Right ventricle myocardium inferior (tissue), 1 donor: ENCODE measurements around the gene TM2D3. TPM values are rescaled to one million over a fixed set of nuclear protein-coding genes. Genes with fewer than 3 reads are reported as not detected.

Source experiments
- ATAC-seq: fragments of 200-7000 bp; cut with Tn5 transposase; one replicate; pipeline ENCODE4 v1.9.1; 2020; ENCODE audit warnings: mild to moderate bottlenecking, moderate library complexity
- DNase-seq: peaks from one replicate; pipeline ENCODE4 v3.0.0; 2021; ENCODE audit errors: missing footprints
- intact Hi-C: fragments of 100-400 bp; cut with DNase I; formaldehyde crosslinking; loops from one replicate; pipeline ENCODE4 v1.11.0; 2022
- long read RNA-seq: library from polyadenylated mRNA; unstranded; transcript quantifications from one replicate; pipeline ENCODE4 v2.0.0, GENCODE V29; 2021
- total RNA-seq: library from RNA; stranded (reverse); fragmentation: NEBNext Ultra II Directional; extraction: Animal tissue kit (Norgen Biotek cat#: 25700); gene quantifications from one replicate; pipeline ENCODE4 v1.2.1, GENCODE V29; 2021
- donor health status: DM: no; HTN: yes; CAD: no; lungs with severe emphysema.

TM2D3 gene
- 49.9 TPM for total RNA-seq
- long read RNA-seq, transcript TM2D3-202 (5 exons, 1,329 nt), result major isoform, 13 of 21 reads
- long read RNA-seq, partial matches to known transcripts, result 0 of 21 reads
- long read RNA-seq, other reads (novel, unspliced or antisense), result 1 of 21 reads

- intact Hi-C loops, result loop anchor here (2.0 kb wide), 1 partner anchor 357 kb away; the partner anchor contains the start of gene SNRPA1
- peak; percentile 97 for ATAC-seq
- peak; percentile 98 for DNase-seq
These were observed at the start of gene TM2D3 for GRCh38 chr15:101652098-101652785. Gene TM2D3, minus strand, starts transcription at chr15:101652381. Its CDS starts 20 bp downstream, at chr15:101652361.

DNA sequence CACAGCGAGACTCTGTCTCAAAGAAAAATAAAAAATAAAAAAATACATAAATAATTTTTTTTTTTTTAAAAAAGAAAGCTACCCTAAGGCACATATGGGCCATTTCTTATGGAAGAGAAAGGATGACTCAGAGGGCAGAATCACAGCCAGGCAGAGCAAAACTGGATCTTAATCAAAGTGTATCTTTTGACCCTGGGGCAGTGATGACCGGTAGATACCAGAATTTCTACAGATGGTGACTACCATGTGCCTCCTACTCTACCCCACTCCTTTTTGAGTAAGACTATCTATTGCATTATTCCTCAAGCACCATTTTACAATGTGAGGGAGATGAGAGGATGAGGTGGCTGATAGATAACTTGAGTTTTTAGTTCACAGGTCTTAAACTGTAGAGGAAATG lies 46.1 kb upstream of the TM2D3 start:
- intact Hi-C loops, result no loop called here
- no peak for ATAC-seq
- no peak for DNase-seq

- intact Hi-C loops, result no loop called here
- ATAC-seq (no peak), DNase-seq (no peak)
These were observed 45.3 kb upstream of the TM2D3 start for GRCh38 chr15:101697488-101697887.

DNA sequence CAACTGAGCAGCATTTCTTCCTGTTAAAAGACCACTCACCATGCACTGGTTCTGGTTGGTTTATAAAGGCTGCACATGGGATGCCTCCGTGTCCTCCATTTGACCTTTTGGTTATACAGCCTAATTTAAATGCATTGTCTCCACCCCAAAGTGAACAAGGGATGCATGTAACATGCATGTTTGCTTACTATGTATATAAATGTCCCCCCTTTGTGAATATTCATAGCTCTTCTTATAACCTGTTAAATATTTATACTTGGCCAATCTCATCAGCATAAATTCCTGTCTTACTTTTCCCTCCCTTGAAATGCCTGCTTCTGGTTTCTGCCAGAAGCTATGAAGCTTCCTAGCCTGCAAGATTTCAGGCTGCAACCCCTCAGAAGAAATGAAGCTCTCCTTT lies 44.6 kb upstream of the TM2D3 start:
- no peak for ATAC-seq
- intact Hi-C loops, result no loop called here
- no peak for DNase-seq

DNA sequence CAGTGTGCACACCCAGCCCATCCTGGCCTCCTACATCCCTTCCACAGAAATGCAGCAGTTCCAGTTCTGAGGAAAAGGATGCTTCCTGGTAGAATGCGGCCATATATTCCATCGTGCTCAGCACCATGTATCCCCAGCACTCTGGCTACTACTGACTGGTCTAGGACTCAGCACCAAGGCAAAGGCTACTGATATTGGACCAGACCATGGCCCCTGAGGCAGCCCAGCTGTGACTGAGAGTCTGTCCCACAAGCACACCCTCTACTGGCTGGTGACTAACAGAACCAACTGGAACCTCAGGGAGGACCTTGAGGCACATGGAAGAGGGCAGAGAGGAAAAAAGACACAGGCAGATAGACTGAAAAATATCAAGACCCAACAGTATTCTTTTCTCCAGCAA lies 42.1 kb upstream of the TM2D3 start:
- ATAC-seq (no peak), DNase-seq (no peak)
- intact Hi-C loops, result no loop called here

GRCh38 chr15:101692801-101693598 lies 40.8 kb upstream of the TM2D3 start:
- intact Hi-C loops, result no loop called here
- ATAC-seq (no peak), DNase-seq (no peak)

- intact Hi-C loops, result no loop called here
- no peak for ATAC-seq
These were observed 37.7 kb upstream of the TM2D3 start for GRCh38 chr15:101689901-101690300.

DNA sequence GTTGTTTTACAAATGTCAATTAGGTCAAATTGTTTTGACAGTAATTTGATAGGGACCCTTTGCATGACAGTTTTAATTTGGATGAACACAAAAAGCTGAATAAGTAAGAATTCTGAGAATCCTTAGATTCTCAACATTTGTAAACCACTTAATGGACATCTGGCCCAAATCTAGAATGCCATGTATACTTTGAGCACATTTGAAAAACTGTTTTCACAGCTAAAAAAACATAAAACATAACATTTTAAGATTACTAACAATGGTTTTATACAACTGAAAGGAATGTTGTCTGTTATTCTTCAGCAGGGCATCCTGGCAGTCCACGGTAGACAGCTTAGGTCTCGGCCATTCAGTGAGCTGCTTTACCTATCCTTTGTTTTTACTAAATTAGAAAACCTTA lies 34.5 kb upstream of the TM2D3 start:
- intact Hi-C loops, result no loop called here
- no peak for DNase-seq
- no peak for ATAC-seq

More at GRCh38 chr15:101689901-101690300, 37.7 kb upstream of the TM2D3 start:
- no peak for DNase-seq

DNA sequence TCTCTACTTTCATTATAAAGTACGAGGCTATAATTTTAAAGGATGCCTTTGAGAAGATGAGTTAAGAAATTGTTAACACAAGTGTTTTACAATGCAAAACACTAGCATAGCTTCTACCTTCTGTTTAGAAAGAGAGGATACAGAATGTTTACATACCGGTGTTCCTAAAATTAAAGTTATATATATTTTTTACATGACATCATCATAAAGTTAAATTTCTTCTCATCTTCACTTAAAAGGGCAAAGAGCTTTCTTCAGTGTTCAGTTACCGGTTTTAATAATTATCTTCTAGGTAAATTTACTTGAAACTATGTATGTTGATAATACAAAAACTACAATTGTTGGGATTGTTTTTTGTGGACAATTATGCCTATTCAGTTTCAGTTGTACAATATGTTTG lies 32.7 kb upstream of the TM2D3 start:
- intact Hi-C loops, result loop anchor here (1.0 kb wide), 1 partner anchor 39 kb away; the partner anchor contains the start of gene TARS3

DNA sequence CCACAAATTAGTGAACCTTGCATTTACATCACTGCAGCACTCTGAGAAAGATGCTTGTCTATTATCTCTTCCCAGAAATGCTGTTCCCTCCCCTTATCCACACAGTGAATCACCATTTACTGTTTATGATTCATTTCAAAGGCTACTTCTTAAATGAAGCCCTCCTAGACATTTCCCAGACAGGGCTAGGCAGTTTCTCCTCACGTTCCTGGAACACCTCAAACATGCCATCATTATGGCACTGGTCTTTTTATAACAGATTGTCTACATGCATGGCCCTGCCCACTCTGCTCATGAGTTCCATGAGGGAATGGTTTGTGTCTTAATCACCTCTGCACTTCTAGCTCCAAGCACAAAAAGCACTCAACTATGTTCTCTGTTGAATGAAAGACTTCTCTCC lies 32.2 kb upstream of the TM2D3 start:
- DNase-seq (no peak), ATAC-seq (peak; percentile 68)
- intact Hi-C loops, result loop anchor here (1.0 kb wide), 1 partner anchor 40 kb away; the partner anchor contains the start of gene TARS3

More for the DNA sequence above, 32.7 kb upstream of the TM2D3 start:
- no peak for DNase-seq
- ATAC-seq, result no peak

DNA sequence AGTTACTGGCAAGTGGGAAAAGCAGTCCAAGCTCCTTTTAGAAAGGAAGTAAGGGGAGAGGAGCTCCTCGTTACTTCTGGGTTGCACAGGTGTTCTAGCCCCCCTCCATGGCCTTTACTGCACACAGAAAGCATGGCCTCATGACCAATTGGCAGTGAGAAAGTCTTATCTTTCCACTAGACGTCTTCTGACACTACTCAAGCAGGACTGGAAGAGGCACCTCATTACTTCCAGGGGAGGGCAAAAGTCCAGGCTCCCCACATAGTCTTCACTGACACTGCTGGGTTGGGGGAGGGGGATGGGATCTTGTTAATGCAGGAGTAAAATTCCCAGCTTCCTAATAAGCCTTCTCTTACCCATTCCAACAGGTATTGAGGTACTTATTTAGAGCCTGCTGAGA lies 27.6 kb upstream of the TM2D3 start:
- DNase-seq (no peak), ATAC-seq (no peak)
- intact Hi-C loops, result no loop called here

DNA sequence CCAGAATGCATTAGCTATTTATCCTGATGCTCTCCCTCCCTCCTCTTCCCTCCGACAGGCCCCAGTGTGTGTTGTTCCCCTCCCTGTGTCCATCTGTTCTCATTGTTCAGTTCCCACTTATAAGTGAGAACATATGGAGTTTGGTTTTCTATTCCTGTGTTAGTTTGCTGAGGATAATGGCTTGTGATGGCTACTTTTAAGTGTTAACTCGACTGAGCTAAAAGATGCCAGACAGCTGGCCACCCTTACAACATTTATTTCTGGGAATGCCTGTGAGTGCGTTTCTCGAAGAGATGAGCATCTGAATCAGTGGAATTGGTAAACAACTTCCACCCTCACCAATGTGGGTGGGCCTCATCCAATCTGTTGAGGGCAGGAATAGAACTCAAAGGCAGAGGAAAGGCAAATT lies 24.7 kb upstream of the TM2D3 start:
- no peak for DNase-seq
- intact Hi-C loops, result no loop called here
- ATAC-seq, result no peak

DNA sequence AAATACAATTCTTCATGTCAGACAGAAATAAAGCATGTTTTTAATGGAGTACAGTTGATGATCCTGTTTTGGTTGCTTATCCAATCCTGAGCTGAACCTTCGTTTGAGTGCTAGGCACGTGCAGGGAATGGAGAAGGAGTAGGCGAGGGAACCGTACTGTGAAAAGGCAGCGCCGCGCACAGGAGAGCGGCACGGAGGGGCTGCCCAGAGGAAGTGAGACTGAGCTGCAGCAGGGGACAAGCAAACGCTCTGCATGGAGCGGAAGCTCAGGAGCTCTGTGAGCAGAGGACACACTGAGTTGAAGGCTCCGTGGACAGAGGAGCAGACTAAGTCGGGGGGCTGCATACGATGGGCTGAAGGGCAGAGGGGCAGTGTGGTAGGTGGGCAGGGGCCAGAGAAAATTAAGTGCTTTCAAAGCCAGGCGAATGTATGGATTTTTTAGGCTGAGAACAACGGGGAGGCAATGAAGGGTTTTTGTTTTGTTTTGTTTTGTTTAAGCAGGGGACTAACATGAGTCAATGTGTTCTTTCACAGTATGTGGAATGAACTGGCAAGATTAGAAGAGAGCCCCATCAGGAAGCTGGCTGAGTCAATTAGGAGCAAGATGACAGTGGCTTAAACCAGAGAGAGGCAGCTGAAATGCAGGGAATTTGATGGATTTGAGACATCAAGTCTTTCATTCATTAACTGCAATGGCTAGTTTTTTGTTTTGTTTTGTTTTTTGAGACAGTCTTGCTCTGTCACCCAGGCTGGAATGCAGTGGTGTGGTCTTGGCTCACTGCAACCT lies 23.8 kb upstream of the TM2D3 start:
- intact Hi-C loops, result no loop called here
- DNase-seq (no peak), ATAC-seq (no peak)

- intact Hi-C loops, result no loop called here
- ATAC-seq (no peak), DNase-seq (no peak)
These were observed 22.8 kb upstream of the TM2D3 start for GRCh38 chr15:101675015-101675414.

- DNase-seq (no peak), ATAC-seq (peak; percentile 23)
- intact Hi-C loops, result no loop called here
These were observed 20.1 kb upstream of the TM2D3 start for GRCh38 chr15:101672298-101672697.

DNA sequence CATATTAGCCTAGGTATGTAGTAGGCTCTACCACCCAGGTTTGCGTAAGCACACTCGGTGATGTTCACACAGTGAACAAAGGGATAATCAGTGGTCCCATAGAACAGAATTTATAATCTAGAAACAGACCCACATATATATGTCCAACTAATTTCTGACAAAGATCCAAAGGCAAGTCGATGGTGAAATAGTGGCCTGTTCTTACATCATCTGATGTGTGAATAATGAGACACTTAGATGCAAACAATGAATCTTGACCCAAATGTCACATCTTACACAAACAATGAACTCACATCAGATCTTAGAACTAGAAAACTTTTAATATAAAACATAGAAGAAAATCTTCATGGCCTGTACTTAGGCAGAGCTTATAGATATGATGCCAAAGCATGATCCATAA lies 17.6 kb upstream of the TM2D3 start:
- no peak for DNase-seq
- intact Hi-C loops, result no loop called here
- ATAC-seq, result no peak

DNA sequence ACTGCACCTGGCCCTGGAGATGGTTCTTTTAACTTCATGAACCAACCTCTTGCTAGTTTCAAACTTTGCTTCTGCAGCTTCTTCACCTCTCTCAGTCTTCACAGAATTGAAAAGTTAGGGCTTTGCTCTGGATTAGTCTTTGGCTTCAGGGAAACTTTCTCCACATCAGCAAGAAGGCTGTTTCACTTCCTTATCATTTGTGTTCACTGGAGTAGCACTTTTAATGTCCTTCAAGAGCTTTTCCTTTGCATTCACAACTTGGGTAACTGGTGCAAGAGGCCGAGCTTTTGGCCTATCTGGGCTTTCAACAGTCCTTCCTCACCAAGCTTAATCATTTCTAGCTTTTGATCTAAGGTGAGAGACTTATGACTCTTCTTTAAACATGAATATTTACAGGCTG lies 15.7 kb upstream of the TM2D3 start:
- DNase-seq (no peak), ATAC-seq (no peak)
- intact Hi-C loops, result no loop called here

GRCh38 chr15:101664303-101664913 lies 12.2 kb upstream of the TM2D3 start:
- ATAC-seq (no peak), DNase-seq (no peak)
- intact Hi-C loops, result no loop called here

GRCh38 chr15:101662203-101662602 lies 10.0 kb upstream of the TM2D3 start:
- DNase-seq (no peak), ATAC-seq (no peak)
- intact Hi-C loops, result no loop called here
